HG02885 (cell line): ENCODE results near the gene CLIC5.
"Not testable (repeated sequence)": the region's sequence is repeated elsewhere in the genome, so short reads cannot be mapped to it uniquely, and the experiment has no call there.

Experiments
- ATAC-seq: cut with Tn5 transposase; IDR thresholded peaks from one replicate; pipeline ENCODE4 v1.9.1; 2021; ENCODE audit warnings: mild to moderate bottlenecking; ENCODE audit not compliant: unreplicated experiment, poor library complexity

Gene CLIC5

DNA sequence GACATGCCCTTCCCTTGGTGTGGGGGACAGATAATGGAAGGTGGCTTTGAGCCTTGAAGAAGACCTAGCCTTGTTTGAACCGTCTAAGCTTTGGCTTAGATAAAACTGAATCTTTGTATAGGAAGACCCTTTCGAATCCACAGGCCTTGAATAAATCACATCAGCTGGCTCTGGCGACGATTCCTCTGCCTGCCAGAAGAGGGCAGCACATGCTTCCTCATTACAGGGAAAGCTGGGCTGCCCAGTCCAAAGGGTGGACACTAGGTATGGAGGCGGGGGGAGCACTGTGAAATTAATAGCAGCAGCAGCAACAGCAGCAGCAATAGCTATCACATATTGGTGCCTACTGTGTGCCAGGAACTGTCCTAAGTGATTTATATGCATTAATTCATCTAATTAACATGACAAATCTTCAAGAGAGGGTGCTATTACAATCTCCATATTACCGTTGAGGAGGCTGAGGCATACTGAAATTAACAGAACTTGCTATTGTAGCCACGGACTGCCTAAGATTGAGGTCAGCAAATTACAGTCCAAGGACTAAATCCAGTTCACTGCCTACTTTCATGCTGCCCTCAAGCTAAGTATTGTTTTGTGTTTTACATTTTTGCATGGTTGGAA lies 85.1 kb downstream of the CLIC5 start:
- ATAC-seq: peak; percentile 59

DNA sequence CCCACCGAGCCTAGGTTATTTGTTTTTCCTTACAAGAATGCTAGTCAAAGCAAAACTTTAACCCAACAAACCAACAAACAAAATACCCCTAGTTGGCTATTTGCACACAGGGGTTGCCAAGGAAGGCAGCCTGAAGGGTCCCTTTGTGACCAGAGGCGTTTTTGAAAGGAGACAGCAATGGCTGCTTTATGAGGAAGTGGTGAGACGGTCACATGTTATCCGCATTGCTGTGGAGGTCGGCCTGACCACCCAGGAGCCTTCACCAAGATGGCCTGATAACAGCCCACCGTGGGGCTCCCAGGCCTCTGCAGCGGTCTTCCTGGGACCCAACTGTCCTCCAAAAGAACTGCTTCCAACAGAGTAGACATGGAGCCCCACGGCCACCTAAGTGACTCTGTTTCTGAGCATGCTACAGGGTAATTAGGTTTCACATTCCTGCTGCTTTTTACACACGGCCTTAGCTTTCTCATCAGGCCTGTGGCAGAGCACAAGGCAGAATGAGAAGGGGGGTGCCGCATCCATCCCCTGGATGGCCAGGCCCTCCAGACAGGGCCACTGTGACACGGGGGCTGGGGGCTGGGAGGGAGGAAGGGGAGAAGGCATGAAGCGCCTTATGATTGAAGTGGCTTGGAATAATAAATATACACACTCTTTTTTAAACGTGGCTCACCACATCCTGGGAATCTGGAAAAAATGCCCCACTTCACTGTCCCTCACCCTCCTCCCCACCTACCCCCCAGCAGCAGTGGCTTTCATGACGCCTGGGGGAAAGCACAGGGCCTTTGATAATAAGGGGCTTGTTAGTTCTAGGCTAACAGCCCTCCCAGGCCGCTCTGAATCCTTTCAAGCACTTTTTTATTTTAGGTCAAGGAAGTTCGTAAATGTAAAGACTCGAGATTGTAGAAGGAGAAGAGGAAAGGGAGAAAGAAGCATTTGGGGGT lies 86.0 kb downstream of the CLIC5 start:
- no peak for ATAC-seq

DNA sequence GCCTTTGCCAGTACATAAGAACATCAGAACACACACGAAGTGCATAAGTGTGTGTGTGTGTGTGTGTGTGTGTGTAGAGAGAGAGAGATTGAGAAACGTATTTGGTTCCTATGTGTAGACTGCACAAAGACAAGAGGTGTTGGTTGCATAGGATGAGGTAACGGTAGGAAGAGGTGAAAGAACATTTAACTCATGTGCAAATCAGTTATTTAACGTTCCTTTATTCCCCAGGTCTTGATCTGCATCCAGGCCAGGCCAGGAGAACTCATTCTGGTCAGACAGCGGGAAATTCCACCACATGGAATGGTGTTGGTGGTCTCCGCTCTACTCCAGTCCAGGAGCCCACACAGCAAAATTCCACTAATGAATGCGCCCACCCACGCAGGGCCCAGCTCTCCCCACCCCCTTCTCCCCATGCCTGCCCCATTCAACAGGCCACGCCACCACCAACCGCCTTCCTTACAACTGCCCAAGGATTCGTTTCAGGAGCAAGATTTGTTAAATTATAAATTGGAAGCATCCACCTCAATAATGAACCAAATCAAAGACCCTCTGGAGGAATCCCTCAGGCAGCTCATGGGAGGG lies 86.8 kb downstream of the CLIC5 start:
- ATAC-seq: no peak

DNA sequence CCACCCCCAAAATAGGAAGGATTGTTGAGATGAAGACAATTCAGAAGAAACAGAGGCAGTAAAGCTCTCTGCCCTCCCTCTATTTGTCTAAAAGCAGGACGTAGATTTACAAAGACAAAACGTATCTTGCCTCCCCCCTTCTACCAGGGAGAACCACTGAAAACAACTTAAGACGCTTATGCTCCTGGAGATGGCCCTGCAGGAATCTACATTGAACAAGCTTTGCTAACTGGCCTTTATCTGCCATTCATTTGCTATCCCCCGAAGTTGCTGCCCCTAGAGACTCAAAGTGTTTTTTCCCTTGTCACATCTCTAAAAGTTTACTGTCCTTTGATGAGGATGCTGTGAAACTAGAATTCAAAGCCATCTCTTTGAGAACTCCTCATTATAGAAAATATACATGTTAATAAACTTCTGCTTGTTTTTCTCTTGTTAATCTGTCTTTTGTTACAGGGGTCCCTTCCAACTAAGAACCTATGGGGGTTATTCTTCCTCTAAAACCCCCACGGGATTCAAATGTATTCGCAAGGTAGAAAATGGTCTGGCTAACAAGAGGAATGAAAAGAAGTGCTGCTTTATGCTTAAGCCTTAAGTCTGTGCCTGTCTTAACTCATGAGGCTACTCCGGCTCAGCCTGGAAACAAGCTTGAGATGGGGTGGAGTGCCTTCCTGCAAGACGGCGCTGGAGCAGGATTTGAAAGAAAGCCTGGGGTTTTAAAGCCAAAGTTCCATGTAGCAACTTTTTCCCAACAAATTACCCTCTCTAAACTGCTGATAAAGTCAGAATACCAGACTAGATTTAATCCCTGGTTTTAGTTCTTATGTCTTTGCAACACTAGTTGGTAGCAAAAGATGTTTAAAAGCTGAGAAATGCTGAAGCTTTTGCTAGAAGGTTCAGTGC lies 88.0 kb downstream of the CLIC5 start:
- ATAC-seq: no peak

DNA sequence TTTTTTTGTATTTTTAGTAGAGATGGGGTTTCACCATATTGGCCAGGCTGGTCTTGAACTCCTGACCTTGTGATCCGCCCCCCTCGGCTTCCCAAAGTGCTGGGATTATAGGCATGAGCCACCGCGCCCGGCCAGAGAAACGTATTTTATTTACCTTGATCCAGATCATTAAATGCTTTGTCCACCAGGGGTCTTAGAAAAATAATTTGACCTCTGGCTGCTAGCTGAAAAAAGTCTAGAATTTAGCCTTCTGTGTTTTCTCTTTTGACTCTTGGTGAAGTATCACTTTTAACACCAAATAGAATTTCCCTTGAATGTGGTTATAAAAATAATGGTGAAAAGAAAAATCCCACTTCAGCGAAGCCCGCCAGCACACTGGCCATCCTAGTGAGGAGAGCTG lies 89.2 kb downstream of the CLIC5 start:
- not testable (repeated sequence) for ATAC-seq

DNA sequence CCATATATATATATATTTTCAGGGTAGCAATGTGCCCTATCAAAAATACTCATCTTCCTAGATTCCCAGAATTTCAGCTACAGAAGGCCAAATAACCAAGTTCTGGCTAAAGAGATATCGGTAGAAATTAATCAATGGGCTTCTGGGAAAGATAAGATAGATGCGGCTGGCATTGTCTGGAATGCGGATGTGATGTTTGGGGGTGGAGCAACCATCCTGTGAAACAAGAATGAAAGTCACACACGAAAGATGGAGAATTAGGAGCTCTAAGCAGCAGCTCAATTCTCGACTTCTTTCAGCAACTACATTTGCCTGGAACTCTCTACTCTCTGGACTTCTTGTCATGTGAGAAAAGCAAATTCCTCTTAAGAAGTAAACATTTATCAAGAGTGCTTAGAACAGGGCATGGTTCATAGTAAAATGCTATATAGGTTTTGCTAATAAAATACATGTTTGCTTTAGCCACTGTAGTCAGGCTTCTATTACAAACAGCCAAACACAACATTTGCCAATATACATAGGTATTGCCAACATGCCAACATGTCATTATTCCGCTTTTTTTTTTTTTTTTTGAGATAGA lies 90.8 kb downstream of the CLIC5 start:
- no peak for ATAC-seq

DNA sequence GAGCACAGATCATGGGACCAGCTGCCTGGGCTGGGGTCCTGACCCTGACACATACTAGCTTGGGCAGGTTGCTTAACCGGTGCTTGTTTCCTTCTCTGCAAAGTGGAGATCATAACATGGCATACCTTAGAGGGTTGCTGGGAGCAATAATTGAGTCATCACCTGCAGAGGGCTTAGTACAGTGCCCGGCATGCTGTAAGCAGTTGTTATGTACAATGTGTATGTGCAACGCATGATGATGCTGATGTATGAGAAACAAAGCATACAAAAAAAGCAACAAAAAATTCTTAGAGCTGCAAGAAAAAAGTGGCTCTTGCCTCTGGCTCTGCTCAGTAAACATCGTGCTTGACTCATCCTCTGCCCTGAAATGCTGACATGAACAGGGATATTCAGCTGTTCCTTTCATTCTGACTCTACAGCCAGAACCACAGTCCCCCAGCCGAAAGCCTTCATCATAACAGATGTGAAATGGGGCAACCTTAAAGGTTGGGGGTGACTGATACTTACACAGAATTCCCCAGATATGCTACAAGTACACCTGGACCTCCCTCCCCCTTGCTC lies 91.7 kb downstream of the CLIC5 start:
- peak; percentile 69 for ATAC-seq

DNA sequence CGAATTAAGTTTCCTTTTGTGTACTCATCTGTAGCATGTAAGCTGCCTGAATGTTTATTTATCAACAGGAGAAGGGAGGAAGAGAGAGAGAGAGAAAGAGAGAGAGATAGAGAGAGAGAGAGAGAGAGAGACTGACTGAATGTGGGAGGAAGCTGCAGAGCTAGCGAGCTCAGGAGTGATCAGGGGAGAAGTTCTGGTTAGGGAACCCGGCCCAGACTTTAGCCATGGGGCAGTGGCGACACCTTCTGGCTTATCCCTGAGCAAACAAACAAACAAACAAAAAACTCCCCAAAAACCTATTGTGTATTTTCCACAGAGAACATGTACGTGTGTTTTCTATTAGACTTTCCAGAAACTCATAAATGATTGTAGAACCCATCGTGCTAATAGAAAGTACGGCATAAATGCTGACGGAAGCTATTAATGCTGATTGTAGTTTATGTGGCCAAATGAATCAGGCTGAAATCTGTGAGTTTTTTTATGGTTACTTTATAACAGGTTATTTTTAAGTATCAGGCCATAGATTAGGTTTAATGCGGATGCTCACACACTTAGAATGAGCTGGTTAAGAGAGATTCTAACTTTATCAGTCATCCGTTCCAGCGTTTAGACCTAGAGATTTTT lies 92.8 kb downstream of the CLIC5 start:
- peak; percentile 45 for ATAC-seq

DNA sequence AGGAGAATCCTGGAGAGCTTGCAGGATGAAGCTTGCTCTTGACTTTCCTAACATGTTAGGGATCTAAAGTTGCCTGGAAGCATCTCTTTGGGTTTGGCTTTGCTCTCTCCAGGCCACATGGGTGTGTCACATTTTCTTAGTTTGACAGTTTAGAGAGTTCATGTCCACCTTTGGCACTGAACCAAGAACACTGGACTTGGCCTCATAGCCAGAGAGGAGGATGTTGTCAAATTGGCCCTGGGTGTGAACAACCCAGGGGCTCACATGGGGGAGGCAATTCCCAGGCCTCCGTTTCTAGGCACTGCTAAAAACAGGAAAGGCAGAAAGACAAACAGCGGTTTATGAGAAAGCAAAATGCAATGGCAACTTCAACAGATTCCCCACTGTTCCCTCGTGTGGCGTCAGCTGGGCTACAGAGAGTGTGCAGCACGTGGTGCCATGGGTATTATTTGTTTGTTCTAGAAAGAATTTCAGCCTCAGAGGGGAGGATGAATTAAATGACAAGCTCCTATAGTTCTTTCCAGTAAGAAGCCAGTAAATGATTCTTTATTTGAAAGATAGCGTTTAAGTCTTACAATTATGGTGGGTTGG lies 93.9 kb downstream of the CLIC5 start:
- ATAC-seq: no peak

DNA sequence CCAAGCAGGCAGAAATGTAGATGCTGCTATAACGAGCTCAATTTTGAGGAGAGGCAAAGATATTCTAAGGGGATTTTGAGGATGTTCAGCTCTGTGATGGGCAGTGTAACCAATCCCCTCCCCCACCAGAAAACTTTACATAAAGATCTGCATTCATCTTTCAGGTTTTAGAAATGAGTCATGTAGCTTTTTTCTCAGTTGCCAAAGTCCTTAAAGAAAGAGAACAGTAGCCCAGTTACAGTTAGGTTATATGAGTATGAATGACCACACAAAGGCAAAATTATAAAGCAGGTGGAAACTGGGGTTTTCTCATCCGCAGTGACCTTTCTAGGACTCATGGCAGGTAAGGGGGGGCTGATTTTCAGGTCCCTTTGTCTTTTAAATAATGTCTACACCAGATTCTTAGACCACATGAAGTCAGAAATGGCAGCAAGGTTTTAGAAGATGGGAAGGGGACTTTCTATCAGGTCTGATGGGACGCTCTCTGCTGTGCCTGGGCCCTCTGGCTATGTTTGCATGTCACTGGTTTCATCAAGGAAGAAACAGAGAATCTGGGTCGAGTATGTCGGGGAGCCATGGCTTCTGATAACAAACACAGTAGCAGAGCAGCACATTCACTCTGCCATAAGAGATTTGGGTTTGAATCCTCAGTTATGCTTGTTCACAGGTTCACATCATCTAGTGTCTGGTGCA lies 94.7 kb downstream of the CLIC5 start:
- peak; percentile 72 for ATAC-seq

DNA sequence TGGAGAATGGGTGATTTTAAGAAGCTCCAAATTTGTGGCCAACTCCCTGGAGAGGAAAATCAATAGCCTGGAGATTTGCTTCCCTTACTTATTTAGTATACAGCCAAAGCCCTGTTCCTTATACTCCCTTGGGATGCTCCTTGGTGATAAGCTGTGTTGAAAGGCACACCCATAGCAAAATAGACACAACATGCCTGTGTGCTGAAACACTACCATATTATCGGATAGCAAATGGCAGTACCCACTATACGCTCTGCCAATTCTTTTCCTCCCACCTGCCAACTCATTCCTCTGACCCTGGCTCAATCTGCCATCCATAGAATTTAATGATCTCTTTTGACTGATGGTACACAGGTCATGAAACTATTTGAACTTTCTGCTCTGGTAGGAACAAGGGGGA lies 98.2 kb downstream of the CLIC5 start:
- ATAC-seq: no peak

DNA sequence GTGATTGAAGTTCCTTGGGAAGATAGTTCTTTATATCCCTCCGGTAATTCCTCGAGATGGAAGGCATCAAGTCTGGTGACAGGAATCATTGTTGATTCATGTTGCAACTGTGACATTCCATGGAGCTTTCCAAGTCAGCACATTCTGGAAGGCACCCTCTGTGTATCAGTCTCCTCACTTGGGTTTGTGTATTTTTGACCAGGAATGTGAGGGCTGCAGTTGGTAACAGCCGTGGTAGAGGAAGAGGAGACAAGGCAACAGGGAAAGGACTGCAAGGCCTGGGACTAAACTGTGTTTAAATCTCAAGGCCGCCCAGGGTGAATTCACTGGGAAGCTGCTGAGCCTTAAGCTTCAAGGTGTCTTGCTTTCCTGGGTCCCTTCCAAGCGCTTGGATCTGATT lies 99.0 kb downstream of the CLIC5 start:
- no peak for ATAC-seq

DNA sequence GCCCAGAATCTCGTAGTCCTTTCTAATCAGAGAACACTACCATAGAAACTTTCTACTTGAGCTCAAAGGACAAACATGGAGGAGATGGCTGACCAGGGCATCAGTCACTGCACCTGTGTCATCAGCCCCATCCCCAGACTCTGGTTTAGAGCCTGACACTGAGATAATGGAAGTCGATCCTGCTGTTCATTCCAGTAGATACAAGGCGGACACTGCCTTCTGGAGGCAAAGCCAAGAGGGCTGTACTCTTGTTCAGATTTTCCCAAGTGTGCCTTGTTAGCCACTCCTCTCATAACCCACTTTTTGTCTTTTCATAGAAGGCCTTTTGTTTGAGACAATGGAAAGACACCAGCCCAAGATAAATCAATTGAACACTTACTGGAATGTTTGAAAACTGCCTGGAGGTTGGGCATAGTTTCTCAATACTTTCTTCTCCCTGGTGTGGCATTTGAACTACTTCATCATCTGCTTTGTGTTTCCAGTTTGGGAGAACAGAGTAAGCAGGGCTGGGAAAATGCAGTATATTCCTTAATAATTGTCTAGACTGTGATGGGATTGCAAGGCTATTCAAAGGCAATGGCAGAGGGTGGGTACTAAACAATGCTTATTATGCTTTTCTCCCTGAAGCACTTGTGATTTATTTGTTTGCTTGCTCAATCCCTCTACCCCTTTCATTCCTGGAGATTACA lies 99.7 kb downstream of the CLIC5 start:
- no peak for ATAC-seq

DNA sequence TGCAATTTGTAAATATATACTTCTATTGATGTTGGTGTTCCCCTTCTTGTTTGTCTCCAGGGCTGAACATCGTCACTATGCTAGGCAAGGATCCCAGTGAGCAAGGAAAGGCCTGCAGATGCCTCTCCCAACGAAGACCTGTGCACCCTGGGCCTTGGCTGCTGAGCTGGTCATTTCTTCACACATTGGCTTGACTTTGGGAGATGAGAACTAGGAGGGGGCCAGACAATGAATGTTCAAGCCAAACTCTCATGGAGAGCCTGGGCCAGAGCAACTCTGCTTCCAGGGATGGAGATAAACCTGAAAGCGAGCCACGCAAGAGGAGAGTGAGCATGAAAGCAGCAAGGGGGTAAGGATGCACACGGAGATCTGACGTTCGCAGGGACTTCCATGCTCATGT lies 104.0 kb downstream of the CLIC5 start:
- no peak for ATAC-seq

DNA sequence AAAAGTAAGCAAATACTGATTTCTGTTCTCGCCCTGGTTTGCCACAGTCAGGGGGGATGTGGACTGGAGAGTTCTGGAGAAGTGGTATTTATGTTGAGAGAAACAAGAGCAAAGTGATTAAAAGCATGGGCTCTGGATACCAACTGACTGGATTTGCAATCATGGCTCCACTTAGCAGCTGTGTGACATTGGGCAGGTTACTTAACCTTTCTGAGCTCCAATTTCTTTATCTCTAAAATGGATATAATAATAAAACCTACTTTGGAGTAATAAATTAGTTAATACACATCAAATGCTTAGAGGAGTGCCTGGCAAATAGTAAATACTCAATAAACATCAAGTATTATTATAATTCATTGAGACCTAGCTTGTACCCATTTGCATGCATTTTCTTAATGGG lies 111.7 kb downstream of the CLIC5 start:
- ATAC-seq: no peak

DNA sequence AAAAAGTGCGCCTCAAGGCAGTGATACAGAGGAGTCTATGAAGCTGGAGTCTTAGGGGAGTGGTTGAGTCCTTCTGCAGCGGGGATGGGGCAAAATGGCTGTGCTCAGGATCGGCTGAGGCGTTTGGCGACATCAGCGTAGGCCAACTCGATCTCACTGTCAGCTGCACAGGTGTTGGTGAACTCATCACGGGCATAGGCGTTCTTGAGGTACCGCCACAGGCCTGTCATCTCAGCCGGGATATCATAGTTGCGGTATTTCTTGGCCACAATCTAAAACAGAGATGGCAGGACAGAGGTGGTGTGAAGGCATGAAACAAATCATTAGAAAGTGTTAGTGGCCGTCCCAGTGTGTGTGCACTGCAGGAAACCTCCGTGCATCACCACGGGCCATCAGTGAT lies 112.7 kb downstream of the CLIC5 start:
- ATAC-seq: no peak

DNA sequence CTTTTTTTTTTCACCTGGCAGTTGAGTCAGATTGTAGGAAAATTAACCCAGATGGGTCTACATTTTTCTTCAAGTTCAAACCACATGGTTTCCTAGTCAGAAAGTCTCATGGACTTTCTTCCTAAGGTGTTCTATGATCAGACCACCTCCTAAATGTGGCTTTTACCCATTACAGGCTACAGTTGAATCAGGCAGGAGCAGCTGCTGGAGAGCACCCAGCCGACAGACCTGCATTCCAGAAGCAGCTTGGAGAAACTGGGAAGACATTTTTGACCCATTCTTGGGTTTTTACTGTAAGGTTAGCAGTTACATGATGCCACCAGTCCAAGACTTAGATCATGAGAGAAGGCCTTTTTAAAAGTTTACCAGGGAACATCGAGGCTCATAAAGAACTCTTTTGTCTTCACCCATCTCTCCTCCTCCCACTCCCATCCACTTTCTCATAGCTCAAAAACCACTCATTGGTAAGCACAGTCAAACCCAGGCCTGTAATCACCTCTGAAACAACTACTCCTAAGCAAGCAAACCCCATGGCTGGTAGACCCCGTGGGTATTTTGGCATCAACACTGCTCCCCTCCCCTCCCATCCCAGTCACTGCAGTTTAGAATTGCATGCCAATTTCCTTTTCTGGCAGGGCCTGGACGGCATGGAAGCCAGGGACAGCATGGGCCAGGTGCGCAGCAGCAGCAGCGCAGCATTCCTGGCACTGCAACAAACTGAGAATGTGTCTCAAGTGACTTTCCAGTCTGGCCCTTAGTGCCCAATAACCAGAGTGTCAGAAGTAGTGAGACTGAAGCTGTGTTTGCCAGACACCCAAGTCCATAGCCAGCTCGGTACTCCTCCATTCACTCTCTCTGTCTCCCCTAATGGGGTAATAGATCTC lies 113.7 kb downstream of the CLIC5 start:
- ATAC-seq: no peak
